ENCODE results near the gene PTX4.
"Not testable (repeated sequence)": the region's sequence is repeated elsewhere in the genome, so short reads cannot be mapped to it uniquely, and the experiment has no call there.

Gene PTX4

DNA sequence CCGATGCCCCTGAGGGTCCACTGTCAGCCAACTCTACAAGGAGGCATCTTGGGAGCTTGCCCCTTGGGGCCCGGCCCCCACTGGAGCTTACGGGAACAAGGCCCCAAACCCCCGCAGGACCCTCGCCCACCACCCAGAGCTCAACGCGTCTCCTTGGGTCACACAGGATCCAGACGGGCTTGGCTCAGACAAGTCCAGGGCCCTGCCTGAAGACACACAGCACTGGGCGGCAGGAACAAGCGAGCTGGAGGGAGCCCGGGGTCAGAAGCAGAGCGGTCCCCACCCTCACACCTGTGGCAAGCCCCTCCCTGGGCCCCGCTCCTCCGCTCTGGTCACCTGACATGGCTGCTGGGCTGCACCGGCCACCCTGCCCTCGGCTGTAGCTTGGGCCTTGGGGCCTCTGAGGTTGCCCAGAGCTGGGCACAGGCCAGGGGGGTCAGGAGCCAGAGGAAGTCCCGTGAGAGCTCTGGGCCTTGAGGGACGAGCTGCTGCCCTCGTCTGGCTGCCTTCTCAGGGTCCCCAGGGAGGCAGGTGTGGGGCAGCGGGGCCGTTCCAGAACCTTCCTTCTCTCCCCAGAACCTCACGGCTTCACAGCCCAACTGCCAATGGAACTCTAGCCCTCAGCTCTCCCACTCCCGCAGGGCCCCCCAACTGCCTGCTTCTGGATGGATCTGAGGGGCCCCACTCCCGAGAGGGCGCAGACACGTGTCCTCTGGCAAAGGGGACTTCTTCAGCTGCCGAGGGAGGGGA, 44.6 kb downstream of the PTX4 start, which contains the start of gene CCDC154:
TSS of gene CCDC154 (minus strand) at position 577 of the 750 bp plus-strand sequence. CDS start at position 343, 234 bp downstream.
- no peaks in the 10 kb centered on the region for H3K27me3 Mint-ChIP-seq
- no peaks in the 10 kb centered on the region for H3K4me1 Mint-ChIP-seq
- H3K4me3 Mint-ChIP-seq, result no peak within 1 kb of the TSS
- H3K27ac Mint-ChIP-seq (ENCODE audit: low read depth), result no peak within 1 kb of the TSS
- H3K36me3 Mint-ChIP-seq (ENCODE audit: insufficient read depth), result no peaks in the 10 kb centered on the region
- ATAC-seq (replicated peaks; ENCODE audit: extremely low read depth, poor library complexity, severe bottlenecking) (no peak), DNase-seq (ENCODE audit: low spot score in 2 of 2) (no peak)
- no peaks in the 10 kb centered on the region for H3K9me3 Mint-ChIP-seq

DNA sequence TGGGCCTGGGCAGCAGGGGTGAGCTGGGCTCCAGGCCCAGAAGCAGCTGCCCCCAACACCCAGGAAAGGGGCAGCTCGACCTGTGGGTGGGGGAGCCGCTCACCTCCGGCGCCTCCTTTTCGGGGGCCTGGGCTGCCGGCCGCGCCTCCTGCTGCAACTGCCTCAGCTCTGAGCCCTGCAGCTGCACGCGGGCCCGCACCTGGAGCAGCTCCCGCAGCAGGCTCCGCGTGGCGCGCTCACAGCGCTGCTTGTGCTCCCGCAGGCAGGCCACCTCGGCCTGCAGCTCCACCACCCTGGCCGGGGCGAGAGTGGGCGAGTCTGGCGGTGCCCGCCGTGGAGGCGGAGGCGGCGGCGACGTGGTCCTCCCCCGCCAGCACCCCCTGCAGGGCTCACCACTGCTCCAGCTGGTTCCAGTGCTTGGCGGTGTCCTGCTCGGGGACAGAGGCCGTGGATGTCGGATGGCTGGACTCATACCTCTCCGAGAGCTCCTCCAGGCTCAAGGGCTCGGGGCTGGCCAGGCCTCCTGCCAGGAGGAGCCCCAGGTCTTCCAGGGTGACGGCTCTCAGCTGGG, 45.3 kb downstream of the PTX4 start:
- DNase-seq (ENCODE audit: low spot score in 2 of 2) (no peak), ATAC-seq (replicated peaks; ENCODE audit: extremely low read depth, poor library complexity, severe bottlenecking) (no peak)
- Mint-ChIP-seq H3K27ac (ENCODE audit: low read depth) (no peak overlapping the region), H3K9me3 (no peaks in the 10 kb centered on the region), H3K36me3 (ENCODE audit: insufficient read depth) (no peaks in the 10 kb centered on the region), H3K4me3 (no peak overlapping the region), H3K27me3 (no peaks in the 10 kb centered on the region), H3K4me1 (no peaks in the 10 kb centered on the region)

DNA sequence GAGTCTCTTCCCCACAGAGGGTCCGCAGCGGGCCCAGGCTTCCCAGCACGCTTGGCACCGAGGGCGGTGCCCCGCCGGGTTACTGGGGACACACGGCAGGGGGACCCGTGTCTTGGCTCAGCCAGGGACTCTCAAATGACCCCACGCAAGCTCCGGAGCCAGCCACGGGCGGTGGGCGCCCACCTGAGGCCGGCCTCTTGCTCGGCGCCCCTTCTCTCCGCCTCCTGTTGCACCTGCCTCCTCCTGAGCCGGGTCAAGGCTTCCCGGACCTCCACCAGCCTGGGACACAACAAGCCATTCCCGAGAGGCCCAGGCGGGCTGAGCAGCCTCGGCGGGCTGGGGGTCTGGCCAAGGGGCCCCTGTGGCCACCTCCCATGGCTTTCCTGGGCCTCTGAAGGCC, 46.0 kb downstream of the PTX4 start:
- ATAC-seq (replicated peaks; ENCODE audit: extremely low read depth, poor library complexity, severe bottlenecking), result no peak
- Mint-ChIP-seq H3K9me3 (no peaks in the 10 kb centered on the region), H3K4me1 (no peaks in the 10 kb centered on the region), H3K36me3 (ENCODE audit: insufficient read depth) (no peaks in the 10 kb centered on the region), H3K27me3 (no peaks in the 10 kb centered on the region), H3K27ac (ENCODE audit: low read depth) (no peak overlapping the region), H3K4me3 (no peak overlapping the region)
- DNase-seq (ENCODE audit: low spot score in 2 of 2), result no peak

DNA sequence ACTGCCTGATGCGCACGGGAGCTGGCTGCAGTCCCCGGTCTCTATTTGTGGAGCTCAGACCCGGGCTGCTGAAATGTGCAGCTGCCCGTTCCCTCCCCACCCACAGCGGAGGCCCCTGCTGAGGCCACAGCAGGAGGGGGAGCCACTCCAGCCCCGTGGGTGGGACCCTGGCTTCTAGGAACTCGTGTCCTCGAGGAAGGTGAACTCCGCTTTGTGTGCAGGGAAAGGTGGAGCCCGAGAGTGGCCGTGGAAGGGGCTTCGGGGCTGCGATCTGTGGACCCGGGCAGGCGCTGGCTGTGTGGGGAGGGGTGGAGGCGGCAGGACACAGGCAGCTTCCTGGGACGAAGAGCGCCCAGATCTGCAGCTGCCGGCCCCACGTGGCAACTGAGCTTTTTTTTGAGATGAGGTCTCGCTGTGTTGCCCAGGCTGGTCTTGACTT, 47.3 kb downstream of the PTX4 start:
- Mint-ChIP-seq H3K27me3 (no peaks in the 10 kb centered on the region), H3K9me3 (no peaks in the 10 kb centered on the region), H3K27ac (ENCODE audit: low read depth) (no peak overlapping the region), H3K36me3 (ENCODE audit: insufficient read depth) (no peaks in the 10 kb centered on the region), H3K4me3 (no peak overlapping the region), H3K4me1 (no peaks in the 10 kb centered on the region)
- DNase-seq (ENCODE audit: low spot score in 2 of 2) (no peak), ATAC-seq (replicated peaks; ENCODE audit: extremely low read depth, poor library complexity, severe bottlenecking) (no peak)

DNA sequence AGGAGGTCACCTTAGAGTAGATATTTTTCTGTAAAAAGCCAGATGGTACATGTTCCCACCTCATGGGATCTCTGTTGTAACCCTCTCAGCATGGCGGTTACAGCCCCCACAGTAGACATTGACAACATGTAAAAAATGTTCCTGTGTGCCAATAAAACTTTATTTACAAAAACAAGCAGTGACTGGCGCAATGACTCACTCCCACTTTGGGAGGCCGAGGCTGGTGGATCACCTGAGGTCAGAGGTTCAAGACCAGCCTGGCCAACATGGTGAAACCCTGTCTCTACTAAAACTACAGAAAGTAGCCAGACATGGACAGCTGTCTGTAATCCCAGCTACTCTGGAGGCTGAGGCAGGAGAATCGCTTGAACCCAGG, 49.1 kb downstream of the PTX4 start:
- peak overlapping the region; percentile 49 for H3K27ac Mint-ChIP-seq (ENCODE audit: low read depth)
- H3K4me3 Mint-ChIP-seq; H3K27me3 Mint-ChIP-seq; H3K9me3 Mint-ChIP-seq; H3K4me1 Mint-ChIP-seq; H3K36me3 Mint-ChIP-seq (ENCODE audit: insufficient read depth); ATAC-seq (replicated peaks; ENCODE audit: extremely low read depth, poor library complexity, severe bottlenecking); DNase-seq (ENCODE audit: low spot score in 2 of 2): not testable (repeated sequence)

DNA sequence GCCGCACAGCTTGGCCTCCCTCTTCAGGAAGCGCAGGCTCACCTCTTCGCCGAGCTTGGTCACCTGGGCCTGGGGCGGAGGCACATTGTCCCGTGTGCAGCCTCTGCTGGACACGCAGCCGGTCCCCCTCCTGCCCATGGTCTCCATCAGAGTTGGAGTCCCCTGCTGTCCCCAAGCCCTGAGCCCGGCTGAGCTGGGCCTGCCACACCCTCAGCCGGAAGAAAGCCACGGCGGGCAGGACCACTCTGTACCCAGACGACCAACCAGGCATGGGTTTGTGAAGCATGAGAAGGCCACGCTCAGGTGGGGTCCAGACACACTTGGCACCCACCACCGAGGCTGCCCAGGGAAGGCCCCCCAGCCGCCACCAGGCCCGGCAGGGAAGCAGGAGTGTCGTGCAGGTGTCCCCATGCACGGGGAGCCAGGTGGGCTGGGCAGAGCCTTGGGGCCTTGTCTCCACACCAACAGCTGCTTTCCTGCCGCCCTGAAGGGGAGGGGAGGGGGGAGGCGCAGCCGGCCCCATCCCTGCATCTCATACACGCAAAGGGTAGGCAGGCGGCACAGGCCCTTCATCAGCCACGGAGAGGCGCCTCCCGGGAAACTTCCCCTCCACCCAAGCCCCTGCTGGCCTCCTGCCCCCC, 49.6 kb downstream of the PTX4 start:
- no peaks in the 10 kb centered on the region for H3K27me3 Mint-ChIP-seq
- H3K36me3 Mint-ChIP-seq (ENCODE audit: insufficient read depth), result no peaks in the 10 kb centered on the region
- H3K4me1 Mint-ChIP-seq, result no peaks in the 10 kb centered on the region
- H3K9me3 Mint-ChIP-seq, result no peaks in the 10 kb centered on the region
- no peak overlapping the region for H3K27ac Mint-ChIP-seq (ENCODE audit: low read depth)
- DNase-seq (ENCODE audit: low spot score in 2 of 2), result no peak
- H3K4me3 Mint-ChIP-seq, result no peak overlapping the region
- no peak for ATAC-seq (replicated peaks; ENCODE audit: extremely low read depth, poor library complexity, severe bottlenecking)

DNA sequence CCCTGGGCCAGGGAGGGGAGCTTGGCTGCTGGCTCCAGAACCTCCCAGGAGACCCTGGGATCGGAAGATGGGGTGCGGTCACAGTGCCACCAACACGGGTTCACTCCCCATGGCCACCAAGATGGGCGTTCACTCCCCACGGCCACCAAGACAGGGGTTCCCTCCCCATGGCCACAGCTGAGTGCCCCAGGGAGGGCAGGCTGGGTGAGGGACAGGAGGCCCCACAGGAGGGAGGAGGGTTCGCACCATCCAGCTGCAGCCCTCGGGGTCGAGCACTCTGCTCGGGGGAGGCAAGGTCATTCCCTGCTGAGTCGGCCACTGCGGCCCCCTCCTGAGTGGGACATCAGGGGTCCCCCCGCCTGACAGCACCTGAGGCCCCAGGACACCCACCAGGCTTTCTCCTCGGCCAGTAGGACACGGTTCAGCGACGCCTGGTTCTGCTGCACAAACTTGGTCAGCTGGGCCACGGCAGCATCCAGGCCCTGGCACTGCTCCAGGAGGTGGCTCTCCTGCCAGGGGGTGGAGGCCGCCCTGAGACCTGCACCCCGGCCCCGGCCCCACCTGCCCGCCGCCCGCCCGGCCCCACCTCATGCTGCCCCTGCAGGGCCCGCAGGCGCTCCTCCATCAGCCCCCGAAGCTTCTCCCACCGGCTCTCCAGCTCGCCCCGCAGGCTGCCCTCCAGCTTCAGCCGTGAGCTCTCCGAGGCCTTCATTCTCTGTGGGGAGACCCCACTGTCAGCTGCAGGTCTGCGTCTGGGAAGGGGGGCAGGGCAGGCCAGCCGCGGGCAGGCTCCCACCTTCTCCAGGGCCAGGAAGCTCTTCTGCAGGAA, 50.3 kb downstream of the PTX4 start:
- DNase-seq (ENCODE audit: low spot score in 2 of 2), result no peak
- H3K36me3 Mint-ChIP-seq (ENCODE audit: insufficient read depth), result no peaks in the 10 kb centered on the region
- no peak overlapping the region for H3K27ac Mint-ChIP-seq (ENCODE audit: low read depth)
- no peaks in the 10 kb centered on the region for H3K4me1 Mint-ChIP-seq
- H3K9me3 Mint-ChIP-seq, result no peaks in the 10 kb centered on the region
- ATAC-seq (replicated peaks; ENCODE audit: extremely low read depth, poor library complexity, severe bottlenecking), result no peak
- H3K4me3 Mint-ChIP-seq, result no peak overlapping the region
- no peaks in the 10 kb centered on the region for H3K27me3 Mint-ChIP-seq

DNA sequence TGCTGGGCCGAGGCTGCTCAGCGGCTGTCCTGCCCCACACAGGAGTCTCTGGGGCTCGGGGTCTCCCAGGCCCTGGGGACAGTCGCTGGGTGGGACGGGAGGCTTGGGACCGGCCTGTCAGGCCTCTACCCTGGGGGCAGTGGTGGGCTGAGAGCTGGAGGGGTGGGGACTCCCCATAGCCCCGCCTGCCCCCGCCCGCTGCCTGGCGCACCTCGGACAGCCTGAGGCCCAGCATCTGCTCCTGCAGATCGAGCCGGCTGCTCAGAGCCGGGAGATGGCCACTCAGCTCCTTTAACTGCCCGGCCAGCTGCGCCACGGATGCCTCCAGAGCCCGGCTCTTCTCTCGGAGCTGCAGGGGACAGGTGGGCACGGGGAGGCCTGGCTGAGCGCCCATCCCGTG, 51.1 kb downstream of the PTX4 start:
- H3K4me3 Mint-ChIP-seq, result no peak overlapping the region
- no peaks in the 10 kb centered on the region for H3K36me3 Mint-ChIP-seq (ENCODE audit: insufficient read depth)
- no peaks in the 10 kb centered on the region for H3K9me3 Mint-ChIP-seq
- H3K27ac Mint-ChIP-seq (ENCODE audit: low read depth), result no peak overlapping the region
- DNase-seq (ENCODE audit: low spot score in 2 of 2), result no peak
- no peaks in the 10 kb centered on the region for H3K4me1 Mint-ChIP-seq
- H3K27me3 Mint-ChIP-seq, result no peaks in the 10 kb centered on the region
- no peak for ATAC-seq (replicated peaks; ENCODE audit: extremely low read depth, poor library complexity, severe bottlenecking)

DNA sequence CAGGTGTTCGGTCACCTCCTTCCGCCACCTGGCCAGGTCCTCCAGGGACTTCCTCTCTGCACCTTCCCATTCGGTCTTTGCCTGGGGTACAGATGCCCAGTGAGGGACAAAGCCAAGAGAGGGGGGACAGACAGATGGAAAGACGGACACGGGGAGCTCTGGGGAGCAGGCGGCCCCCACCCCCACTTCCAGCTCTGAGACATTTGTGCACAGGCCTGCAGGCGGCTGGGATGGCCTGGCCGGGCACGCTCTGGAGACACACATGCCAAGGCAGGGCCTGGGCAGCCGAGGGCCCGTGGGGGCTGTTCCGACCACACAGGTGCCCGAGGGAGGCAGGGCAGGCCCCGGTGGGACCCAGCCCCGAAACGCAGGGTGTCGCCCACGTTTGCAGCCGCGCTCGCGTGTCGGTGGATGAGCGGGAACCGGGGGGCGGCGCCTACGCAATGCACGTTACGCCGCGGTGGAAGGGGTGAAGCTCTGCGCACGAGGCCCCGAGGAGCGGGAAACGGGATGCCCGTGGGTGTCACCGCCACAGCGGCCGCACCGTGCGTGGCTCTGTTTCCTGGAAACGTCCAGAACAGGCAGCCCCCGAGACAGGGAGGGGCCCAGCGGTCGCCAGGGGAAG, 51.9 kb downstream of the PTX4 start:
- DNase-seq (ENCODE audit: low spot score in 2 of 2) (no peak), ATAC-seq (replicated peaks; ENCODE audit: extremely low read depth, poor library complexity, severe bottlenecking) (no peak)
- Mint-ChIP-seq H3K9me3 (no peaks in the 10 kb centered on the region), H3K36me3 (ENCODE audit: insufficient read depth) (no peaks in the 10 kb centered on the region), H3K27me3 (no peaks in the 10 kb centered on the region), H3K4me1 (no peaks in the 10 kb centered on the region), H3K4me3 (no peak overlapping the region), H3K27ac (ENCODE audit: low read depth) (no peak overlapping the region)

DNA sequence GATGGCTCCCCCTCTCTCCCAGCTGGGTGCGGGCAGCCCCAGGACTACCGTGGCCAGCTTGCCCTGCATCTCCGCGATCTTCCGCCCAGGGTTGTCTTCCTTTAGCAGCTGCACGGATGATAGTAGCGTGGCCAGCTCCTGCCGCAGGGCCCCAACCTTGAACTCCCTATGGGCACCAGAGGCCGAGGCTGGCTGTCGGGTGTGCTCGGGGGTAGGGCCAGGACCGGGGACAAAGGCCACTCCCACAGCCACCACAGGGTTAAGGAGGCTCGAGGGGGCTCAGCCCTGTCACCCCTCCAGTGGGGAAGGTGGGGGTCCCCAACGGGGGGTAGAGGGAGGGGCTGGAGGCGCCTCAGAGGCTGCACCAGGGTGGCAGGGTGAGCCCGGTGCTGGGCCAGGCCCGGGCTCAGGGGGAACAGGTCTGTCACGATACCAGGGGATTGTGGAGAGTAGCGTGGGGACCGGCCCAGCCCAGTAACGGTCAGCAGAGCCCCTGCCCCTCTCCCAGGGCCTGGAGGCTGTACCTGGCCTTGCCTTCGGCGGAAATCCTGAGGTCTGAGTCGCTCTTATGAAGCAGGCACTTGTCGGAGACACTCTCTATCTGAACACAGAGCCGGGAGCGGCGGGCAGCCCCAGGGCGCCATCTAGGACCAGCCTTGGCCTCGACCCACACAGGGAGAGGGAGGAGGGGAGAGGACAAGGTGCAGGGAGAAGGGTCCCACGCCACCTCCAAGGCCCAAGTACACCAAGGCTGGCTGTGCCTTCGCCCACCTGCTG, 52.6 kb downstream of the PTX4 start:
- no peaks in the 10 kb centered on the region for H3K4me1 Mint-ChIP-seq
- H3K27me3 Mint-ChIP-seq, result no peaks in the 10 kb centered on the region
- no peaks in the 10 kb centered on the region for H3K9me3 Mint-ChIP-seq
- H3K36me3 Mint-ChIP-seq (ENCODE audit: insufficient read depth), result no peaks in the 10 kb centered on the region
- no peak overlapping the region for H3K4me3 Mint-ChIP-seq
- no peak overlapping the region for H3K27ac Mint-ChIP-seq (ENCODE audit: low read depth)
- ATAC-seq (replicated peaks; ENCODE audit: extremely low read depth, poor library complexity, severe bottlenecking), result no peak
- DNase-seq (ENCODE audit: low spot score in 2 of 2), result no peak

Data from central memory CD8-positive, alpha-beta T cell (primary cell).